Activated CD8-positive, alpha-beta memory T cell treated with anti-CD3 and anti-CD28 coated beads, Interleukin-2, amount 50 U/mL, for 1 hour (primary cell): ENCODE data around the gene OGN.

Experiments
- DNase-seq: peaks from one replicate; pipeline ENCODE4 v3.0.0-alpha.2; 2020; ENCODE audit errors: extremely low read depth

Gene OGN

DNA sequence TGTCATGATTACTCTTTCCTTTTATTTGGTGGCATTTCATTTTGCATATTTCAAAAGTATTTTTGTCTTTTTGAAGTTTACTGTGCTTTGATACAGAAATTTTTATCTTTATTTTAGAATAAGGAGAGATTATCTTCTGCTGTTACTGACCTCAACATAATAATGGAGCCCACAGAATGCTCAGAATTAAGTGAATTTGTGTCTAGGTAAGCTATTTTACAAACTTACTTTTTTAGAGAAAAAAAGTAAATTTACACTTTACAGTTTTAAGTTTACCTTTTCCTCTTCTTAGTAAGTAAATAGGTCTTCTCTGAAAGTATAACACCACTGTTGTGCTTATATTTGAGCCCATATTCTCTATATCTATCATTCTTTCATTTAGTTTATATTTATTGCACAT is 58.8 kb downstream of the OGN start:
- DNase-seq: no peak

DNA sequence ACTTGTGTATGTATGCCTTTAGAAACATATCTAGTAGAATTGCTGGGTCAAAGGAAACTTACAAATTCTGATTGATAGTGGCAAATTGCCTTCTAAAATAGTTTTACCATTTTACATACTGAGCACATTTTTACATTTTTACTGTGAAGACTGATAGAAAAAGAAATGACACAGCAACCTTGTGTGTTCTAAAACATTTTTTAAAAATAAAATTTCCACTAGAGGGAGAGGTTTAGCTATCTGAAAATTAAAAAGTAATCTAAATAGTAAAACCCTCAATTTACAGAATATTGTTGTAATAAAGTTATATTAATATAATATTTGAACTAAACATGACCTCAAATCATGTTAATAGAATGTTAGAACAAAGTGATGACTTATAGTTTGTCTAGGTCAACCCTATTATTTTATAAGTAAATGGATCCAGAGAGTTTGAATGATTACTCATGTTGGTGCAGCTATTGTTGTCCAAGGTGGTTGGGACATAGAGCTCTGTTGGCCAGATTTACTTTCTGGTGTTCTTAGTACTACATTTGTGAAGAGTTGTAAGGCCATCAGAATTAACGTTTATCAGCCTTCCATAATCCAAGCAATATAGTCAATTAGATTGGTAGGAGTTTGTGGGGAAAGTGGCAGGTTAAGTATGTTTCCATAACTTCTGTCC is 61.4 kb downstream of the OGN start:
- no peak for DNase-seq

GRCh38 chr9:92341578-92341977 is 62.8 kb downstream of the OGN start:
- DNase-seq: no peak

DNA sequence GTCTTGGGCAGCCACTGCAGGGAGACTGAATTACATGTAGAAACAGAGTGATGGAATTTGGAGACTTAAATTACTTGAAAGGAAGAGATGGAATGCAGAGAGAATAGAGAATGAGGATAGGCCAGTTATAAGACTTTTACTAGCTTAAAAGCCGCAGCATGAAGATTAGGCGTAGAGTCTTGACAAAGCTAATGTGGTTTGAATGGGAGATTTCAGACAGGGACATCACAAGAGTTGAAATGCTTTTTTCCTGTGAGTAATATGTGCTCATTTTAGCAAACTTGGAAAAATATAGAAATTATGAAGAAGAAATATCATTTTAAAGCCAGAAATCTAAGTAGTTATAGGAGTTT is 71.1 kb downstream of the OGN start:
- DNase-seq: no peak
